Measurements from ENCODE around the gene CECR2.
A peak's percentile ranks its signal among the peaks of the same experiment; 100 is the strongest.

Gene CECR2

GRCh38 chr22:17368144-17368543 is 1.1 kb upstream of the CECR2 start:
- DNase-seq (ENCODE audit: low read depth in 2 of 2): no peak

DNA sequence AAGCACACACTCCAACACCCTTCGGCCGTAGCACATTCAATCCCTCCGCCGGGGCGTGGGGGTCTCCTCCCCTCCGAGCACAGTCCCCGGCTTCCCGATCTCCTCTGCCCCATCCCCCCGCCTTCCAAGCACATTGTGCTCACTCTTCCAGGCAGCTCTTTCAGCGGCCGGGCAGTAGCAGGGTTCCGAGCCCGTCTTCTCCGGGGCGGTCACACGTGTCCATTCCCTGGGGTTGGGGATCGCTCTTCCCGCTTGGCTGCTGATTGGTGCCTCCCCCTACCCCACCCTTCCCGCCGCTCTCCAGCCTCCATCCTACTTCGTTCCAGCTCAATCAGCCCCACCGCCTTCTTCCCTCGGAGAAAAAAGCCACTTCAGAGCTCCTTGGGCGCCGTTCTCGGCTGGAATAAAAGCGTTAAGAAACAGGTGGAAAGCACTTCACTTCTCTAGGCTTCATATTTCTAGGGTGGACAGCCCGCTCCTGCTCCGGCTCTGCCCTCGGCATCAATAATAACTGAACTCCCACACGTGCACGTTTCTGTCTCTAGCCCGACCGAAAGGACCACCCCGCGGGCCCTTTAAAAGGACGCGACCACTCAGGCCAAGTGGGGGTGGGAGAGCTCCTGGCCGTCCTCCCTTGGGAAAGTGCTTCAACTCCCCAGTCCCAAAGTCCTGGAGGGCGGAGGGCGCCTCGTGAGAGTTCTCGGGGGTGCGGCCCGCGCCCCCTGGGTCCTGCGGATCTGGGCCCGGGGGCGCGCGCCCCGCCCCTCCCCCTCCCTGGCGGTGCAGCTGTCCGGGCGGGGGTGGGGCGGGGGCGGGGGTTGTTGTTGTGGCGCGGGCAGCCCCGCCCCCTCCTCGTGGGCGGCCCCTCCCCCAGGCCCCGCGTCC is 464 bp upstream of the CECR2 start:
- peak in 1 of 2 donors; percentile 4 for DNase-seq (ENCODE audit: low read depth in 2 of 2)

DNA sequence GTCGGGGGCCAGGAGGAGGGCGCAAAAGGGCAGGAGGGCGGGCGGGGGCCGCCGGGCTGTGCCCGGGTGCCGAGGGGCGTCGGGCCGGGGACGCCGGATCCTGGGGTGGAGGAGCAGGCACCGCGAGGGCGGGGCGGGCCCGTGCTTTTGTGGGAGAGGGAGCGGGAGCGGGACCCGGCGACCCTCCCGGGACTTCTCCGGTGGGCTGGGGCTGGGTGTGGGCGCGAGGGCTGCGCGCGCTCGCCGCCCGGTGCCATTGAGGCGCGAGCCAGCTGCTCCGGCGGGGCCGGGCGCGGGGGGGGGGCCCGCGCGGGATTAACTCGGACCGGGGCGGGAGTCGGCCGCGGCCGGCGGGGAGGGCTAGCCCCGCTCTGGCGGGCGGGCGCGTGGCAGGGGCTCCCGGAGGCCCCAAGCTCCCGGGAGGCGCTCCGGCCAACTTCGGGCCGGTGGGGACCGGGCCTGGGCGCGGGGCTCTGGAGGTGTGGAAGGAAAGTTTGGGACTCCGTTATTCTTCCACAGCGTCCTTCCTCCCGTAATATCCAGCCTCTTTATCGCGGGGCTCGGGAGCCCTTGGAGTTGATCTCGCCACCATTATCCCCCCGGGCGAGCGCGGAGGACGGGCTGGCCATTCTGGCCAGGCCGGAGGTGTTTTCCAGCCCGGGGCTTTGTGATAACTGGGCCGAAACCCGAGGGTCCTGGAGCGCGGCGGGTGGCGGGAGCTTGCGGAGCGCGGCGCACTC is 936 bp downstream of the CECR2 start:
- DNase-seq (ENCODE audit: low read depth in 2 of 2): no peak

GRCh38 chr22:17370766-17371432 is 1.6 kb downstream of the CECR2 start:
- no peak for DNase-seq (ENCODE audit: low read depth in 2 of 2)

DNA sequence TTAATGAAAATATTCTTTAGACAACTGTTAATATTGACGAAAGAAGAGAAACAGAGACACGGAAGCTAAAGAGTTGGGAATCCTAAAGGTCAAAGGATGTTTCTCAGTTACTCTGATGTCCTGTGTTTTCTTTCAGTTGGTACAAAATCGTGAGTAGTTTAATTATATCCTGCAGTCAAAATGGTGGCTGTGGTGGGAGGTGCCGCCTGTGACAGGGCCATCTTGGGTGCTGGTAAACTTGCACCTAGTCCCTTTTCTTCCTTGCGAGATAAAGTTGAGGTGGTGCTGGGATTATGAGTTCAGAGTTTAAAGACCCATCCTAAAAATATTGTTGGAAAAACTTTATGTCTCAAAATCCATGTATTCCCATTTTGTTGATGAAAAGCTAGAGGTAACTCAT is 2.2 kb downstream of the CECR2 start:
- DNase-seq (ENCODE audit: low read depth in 2 of 2): no peak

DNA sequence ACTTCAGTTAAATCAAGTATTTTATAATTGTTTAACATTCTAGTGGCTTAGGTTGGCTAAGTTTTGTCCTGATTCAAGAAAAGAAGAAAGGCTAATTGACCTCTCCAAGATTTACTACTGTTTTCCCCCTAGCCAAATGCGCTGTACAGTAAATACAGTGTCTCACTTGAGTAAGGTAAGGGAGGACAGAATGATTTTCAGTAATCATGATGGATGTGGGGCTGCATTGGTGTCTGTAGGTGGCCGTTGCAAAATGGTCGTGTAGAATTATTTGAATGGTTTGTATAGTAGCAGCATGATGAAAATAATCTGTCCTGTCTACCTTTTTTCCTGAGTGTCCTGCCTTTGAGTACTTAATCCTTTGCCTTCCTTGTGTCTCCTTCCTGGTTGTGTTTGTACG is 4.6 kb downstream of the CECR2 start:
- no peak for DNase-seq (ENCODE audit: low read depth in 2 of 2)

DNA sequence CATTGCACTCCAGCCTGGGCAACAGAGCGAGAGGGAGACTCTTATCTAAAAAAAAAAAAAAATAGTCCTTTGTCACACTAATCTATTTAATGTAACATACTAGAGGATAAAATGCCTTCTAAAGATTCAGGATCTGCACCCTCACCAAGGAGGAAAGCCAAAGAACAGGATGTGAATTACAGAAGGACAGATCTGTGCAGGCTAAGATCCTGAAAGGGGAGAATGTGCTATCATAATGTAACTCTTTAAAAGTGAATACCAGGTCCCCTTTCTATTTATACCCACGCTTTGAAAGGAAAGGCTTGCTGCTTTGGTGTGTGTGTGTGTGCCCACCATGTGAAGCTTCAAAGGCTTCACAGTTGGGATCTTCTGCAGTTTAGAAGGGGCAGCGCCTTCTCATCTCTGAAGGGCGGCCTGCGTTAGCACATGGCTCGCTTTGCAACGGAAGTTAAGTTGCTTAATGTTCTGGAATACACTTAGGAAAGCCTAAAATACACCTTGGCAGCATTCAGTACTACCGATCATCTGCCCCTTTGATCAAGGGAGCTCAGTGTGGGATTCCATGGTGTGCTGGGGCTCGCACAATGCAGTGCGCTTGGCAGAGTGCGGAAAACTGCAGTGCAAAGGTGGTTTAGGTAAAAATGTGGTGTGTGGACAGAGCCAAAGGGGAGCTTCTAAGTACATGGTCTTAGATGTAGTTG is 6.8 kb downstream of the CECR2 start:
- no peak for DNase-seq (ENCODE audit: low read depth in 2 of 2)

DNA sequence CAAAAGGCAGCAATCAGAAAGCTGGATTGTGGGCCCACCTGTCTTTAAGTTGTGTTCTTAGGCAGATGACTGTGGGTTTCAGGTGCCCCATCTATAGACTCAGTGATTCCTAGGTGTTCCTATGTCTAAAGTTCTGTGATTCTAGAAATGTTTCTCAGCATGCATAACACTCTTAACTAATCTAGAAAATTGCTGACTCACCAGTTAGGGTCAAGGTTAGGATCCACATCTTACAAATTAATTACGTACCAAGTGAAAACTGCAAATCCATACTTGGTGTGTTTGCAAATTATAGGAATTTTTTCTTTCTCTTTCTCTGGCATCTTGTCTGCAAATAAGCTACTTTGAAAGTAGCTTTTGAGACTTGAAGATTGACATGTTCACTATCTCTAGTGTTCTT is 7.7 kb downstream of the CECR2 start:
- no peak for DNase-seq (ENCODE audit: low read depth in 2 of 2)

GRCh38 chr22:17379944-17380343 is 10.7 kb downstream of the CECR2 start:
- DNase-seq (ENCODE audit: low read depth in 2 of 2): no peak

GRCh38 chr22:17380359-17381087 is 11.3 kb downstream of the CECR2 start:
- no peak for DNase-seq (ENCODE audit: low read depth in 2 of 2)

- DNase-seq (ENCODE audit: low read depth in 2 of 2): no peak
Measured at GRCh38 chr22:17381192-17381913, 12.1 kb downstream of the CECR2 start.

DNA sequence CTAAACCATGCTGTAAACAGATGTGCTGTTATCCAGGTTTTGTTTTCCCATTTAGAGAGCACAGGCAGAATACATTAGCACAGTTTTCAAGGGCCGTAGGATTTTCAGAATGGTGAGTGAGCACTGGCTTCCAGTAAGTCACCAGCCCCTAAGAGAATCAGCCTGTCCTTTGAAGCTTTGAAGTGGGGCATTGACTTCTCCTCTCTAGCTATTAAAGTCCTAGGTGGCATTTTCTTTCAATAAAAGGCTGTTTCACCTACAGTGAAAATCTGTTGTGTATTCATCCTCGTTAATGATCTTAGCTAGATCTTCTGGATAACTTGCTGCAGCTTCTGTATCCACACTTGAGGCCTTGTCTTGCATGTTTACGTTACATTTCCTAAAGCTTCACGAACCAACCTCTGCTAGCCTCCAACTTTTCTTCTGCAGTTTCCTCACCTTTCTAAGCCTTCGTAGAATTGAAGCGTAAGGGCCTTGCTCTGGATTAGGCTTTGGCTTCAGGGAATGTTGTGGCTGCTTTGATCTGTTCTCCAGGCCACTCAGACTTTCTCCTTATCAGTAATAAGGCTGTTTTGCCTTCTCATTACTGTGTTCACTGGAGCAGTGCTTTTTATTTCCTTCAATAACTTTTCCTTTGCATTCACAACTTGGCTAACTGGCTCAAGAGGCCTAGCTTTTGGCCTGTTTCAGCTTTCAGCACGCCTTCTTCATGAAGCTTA is 15.5 kb downstream of the CECR2 start:
- no peak for DNase-seq (ENCODE audit: low read depth in 2 of 2)

- DNase-seq (ENCODE audit: low read depth in 2 of 2): no peak
Measured at GRCh38 chr22:17387356-17387755, 18.1 kb downstream of the CECR2 start.

GRCh38 chr22:17388235-17388634 is 19.0 kb downstream of the CECR2 start:
- DNase-seq (ENCODE audit: low read depth in 2 of 2): no peak

GRCh38 chr22:17390087-17390486 is 20.8 kb downstream of the CECR2 start:
- no peak for DNase-seq (ENCODE audit: low read depth in 2 of 2)

DNA sequence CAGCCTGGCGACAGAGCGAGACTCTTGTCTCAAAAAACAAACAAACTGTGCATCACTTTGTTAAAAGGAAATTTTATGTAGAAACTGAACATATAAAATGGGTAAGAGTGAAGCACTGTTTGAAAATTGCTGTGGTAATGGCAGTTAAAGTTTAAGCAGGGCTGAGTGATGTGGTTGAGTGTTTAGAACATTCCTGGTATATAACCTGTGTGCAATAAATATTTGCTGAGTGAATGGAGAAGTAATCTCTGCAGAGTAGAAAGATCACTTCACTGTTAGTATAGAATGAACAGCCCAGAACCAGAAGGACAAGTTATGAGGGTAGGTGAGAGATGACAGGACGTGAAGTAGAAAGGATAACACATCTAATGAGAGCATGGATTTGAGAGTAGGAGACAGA is 27.3 kb downstream of the CECR2 start:
- DNase-seq (ENCODE audit: low read depth in 2 of 2): no peak

- DNase-seq (ENCODE audit: low read depth in 2 of 2): no peak
Measured at GRCh38 chr22:17397756-17398547, 28.7 kb downstream of the CECR2 start.

DNA sequence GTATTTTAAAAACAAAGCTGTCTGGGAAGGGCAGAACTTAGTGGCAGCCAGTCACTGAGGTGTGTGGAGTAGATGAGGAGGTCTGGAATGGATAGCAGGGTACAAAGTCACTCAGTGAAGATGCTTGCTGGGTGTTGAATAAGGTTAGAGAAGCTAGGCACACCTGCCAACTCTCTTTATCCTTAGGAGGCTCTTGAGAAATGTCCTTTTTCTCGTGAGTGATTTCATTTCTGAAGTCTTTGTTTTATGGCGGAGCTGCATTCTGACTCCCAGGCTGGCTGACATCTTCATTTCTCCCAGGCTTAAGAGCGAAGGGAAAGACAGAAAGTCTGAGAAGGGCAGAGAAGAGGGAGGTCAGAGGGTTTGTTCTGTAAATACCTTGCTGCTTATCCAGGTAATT is 31.0 kb downstream of the CECR2 start:
- no peak for DNase-seq (ENCODE audit: low read depth in 2 of 2)

- no peak for DNase-seq (ENCODE audit: low read depth in 2 of 2)
Measured at GRCh38 chr22:17401728-17402127, 32.5 kb downstream of the CECR2 start.

Data from stimulated activated CD4-positive, alpha-beta T cell treated with anti-CD3 and anti-CD28 coated beads, Interleukin-1b, Interleukin-23, amount 100 ng/mL, for 4 hours (primary cell).